RKO (cell line): ENCODE measurements around the gene CNOT2.
"Not testable (repeated sequence)": the region's sequence is repeated elsewhere in the genome, so short reads cannot be mapped to it uniquely, and the experiment has no call there.

ENCODE experiments used
- DNase-seq: peaks from one replicate; pipeline ENCODE4 v3.0.0-alpha.2; 2016; ENCODE audit warnings: low spot score

The CNOT2 gene

DNA sequence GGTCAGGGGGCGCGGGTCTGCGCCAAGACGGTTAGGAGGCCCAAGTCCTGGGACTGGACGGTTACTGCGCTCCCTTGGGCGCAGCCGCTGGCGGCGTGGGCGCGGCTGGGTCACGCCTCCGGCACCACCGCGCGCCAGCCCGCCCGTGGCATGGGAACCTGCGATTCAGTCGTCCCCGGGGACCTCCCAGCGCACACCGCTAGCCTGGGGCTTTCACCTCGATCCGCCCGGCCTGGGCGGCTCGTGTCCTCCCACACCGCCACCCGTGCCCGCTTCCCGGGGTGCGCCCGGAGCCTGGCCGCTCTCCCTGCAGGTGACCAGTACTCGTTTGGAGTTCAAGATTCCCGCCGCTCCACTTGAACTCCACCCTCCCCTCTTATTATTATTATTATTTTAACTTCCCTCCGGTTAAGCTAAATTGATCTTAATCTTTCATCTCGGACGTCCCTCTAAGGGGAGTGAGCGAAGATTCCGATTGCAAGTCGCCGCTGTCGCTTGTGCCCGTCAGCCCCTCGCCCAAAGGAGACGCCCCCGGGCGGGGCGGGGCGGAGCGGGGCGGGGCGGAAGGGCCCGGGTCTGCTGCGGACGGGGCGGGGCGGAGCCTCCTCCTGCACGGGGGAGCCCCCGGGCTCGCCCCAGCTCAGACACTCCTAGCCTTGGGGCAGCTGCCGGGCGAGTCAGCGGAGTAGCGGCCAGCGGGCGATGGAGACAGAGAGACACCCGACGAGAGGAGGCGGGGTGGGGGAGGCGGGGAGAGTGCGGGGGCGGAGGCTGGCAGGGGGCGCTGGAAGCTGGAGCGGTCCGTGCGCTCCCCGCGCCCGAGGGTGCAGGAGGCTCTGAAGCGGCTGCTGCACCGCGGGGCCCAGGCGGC lies 122.7 kb downstream of the CNOT2 start, which contains the start of gene KCNMB4:
KCNMB4 (plus strand) TSS at position 643 of the 871 bp plus-strand sequence. CDS start 445 bp downstream, outside the sequence.
- no peak for DNase-seq

DNA sequence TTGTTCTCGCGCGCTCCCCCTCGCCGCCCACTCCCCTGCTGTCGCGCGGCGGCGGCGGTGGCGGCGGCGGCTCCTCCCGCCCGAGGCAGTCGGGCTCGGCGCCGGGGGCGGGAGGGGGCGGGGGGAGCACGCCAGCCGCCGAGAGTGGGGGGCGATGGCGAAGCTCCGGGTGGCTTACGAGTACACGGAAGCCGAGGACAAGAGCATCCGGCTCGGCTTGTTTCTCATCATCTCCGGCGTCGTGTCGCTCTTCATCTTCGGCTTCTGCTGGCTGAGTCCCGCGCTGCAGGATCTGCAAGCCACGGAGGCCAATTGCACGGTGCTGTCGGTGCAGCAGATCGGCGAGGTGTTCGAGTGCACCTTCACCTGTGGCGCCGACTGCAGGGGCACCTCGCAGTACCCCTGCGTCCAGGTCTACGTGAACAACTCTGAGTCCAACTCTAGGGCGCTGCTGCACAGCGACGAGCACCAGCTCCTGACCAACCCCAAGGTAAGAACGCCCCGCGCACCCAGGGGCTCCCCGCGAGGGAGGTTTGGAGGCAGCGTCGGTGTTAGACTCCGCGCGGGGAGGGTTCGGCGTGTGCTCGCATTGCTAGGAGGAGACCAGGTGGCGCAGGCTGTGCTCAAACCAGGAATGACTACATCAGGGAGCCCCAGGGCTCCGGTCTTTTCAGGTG lies 123.5 kb downstream of the CNOT2 start:
- DNase-seq: no peak

DNA sequence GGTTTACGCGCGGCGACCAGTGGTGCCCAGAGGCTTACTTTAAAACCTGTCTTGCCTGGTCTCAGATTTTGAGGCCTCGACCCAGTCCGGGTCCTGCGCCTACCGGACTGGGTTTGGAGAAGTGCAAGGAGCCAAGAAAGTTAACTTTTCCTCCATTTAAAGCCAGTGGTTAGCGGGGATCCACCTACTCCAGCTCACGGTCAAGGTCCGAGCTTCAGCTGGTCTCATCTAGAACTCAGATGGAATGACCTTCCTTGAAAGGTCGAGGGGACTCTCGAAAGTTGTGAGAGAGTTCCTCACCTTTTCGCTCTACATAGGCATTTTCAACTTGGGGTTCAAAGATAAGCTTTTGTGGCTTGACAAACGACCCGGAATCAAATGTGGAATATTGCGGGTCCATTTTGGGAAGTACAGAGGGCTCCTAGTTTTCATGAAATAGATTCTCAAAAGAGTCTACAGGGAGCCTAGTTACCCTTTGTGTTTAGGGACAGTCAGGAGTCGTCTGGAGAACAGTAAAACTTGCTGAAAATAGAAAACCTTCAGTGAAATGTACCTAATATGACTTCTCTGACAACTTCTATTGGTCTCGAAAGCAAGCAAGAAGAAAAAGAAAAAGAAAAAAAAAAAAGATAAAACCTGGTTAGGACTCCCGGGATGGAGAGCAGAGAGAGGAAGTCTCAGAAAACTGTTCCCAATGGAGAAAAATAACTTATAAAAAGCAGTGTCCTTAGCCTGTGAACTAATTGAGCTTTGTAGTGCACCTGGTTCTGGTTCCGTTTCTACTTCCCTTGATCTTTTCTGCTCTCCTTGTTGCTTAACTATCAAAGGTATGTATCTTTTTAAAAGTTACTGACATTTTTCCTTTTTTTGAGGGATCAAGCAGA lies 124.3 kb downstream of the CNOT2 start:
- DNase-seq: no peak

DNA sequence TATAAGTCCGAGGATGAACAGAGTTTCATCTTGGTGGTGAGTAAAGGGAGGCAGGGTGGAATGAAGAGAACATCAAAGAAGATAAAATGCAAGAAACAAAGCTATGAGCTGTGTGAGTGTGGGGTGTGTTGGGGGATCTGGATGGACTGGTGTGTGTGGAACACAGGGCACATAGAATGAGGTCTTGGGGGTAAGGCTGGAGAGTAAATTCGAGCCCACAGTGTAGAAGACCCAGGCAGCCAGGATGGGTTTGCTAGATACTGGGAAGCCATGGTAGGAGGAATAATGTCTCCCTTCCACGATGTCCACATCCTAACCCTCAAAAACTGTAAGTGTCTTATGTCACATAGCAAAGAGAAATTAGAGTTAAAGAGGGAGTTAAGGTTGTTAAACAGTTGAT lies 129.6 kb downstream of the CNOT2 start:
- DNase-seq: no peak

DNA sequence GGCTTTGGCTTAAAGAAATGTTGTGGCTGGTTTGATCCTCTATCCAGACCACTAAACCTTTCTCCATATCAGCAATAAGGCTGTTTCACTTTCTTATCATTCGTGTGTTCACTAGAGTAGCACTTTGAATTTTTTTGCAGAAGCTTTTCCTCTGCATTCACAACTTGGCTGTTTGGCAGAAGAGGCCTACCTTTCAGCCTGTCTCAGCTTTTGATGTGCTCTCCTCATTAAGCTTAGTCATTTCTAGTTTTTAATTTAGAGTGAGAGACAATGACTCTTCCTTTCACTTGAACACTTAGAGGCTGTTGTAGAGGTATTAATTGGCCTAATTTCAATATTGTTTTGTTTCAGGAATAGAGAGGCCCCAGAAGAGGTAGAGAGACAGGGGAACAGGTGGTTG lies 136.6 kb downstream of the CNOT2 start:
- no peak for DNase-seq

DNA sequence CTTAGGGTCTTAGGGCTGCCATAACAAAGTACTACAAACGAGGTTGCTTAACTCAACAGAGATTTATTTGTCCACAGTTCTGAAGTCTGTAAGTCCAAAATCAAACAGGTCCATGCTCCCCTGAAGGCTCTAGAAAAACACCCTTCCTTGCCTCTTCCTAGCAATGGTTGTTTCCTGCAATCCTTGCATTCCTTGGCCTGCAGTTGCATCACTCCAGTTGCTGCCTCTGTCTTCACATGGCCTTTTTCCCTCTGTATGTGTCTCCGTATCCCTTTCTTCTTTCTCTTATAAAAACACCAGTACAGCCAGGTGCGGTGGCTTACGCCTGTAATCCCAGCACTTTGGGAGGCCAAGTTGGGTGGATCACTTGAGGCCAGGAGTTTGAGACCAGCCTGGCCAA lies 140.3 kb downstream of the CNOT2 start:
- no peak for DNase-seq

DNA sequence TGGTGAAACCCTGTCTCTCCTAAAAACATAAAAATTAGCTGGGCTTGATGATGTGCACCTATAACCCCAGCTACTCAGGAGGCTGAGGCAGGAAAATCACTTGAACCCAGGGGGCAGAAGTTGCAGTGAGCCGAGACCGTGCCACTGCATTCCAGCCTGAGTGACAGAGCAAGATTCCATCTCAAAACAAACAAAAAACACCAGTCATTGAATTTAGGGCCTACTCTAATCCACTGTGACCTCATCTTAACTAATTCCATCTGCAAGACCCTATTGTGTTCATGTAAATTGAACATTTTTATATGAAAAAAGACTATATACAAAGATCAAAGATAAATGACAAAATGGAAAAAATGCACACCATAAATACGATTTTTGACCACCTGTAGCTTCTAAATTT lies 140.7 kb downstream of the CNOT2 start:
- DNase-seq: no peak

DNA sequence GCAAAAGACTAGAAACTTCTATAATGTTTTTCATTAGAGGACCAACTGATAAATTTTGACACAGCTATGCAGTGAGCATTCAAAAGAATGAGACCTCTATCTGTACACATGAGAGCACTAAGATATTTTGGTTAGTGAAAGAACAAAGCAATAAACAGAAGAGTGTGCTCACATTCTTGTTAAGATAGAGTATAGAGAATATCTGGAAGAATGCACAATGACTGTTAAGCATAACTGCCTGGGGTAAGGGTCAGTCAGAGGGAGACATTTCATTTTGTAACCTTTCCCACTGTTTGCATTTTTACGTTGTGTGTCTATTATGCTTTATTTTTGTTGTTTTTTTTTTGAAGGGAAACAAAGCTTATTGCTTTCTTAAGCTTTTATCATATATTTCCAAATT lies 143.5 kb downstream of the CNOT2 start:
- DNase-seq: no peak

DNA sequence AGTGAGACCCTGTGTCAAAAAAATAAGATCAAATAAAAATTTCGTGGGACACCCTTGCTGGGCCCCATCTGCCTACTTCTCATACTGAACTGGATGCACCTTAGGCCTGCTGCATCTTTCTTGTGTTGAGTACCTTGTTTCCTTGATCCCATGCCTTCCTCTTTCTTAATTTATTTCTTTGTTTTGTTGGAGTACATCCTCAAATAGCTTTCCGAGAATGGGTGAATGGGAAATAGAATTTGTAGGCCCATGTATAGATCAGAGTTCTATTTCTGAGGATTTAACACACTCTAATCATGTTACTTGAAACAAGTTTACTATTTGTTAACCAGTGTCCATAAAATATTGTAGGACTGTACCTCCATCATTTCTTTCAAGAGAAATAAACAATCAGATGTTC lies 146.4 kb downstream of the CNOT2 start:
- no peak for DNase-seq

DNA sequence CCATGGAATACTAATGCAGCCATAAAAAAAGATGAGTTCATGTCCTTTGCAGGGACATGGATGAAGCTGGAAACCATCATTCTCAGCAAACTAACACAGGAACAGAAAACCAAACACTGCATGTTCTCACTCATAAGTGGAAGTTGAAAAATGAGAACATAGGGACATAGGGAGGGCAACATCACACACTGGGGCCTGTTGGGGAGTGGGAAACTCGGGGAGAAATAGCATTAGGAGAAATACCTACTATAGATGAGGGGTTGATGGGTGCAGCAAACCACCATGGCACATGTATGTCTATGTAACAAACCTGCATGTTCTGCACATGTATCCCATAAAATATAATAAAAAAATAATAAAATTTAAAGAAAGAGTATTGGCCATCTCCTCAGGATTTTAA lies 149.4 kb downstream of the CNOT2 start:
- not testable (repeated sequence) for DNase-seq

DNA sequence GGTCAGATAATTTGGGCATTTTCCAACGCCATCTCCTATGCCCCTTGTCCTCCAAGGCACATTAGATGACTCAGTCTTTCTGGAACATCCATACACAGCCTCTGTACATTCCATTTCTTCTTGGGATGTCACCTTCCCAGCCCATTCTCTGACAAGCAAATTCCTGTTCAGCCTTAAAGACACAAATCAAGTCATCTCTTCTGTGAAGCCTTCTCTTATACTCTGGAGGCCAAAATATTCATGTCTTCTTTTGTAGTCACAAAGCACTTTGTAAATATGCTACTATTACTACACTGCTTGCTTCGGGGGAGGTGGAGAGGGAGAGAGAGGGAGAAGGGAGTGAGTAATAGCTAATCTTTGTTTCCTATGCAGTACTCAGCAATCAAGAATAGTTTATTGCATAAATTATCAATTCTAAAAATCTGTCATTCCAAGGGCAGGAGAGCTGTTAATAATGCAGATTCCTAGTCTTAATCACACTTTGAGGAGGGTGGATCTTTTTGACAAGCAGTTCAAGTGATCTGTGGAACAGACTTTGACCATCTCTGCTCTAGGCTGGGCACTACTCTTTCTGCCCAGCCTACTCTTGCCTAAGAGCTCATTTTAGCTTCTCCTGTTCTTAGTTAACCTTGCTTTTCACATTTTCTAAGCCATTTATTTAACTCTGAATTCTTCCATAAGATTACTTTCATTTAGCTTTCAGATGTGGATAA lies 150.7 kb downstream of the CNOT2 start:
- DNase-seq: no peak

DNA sequence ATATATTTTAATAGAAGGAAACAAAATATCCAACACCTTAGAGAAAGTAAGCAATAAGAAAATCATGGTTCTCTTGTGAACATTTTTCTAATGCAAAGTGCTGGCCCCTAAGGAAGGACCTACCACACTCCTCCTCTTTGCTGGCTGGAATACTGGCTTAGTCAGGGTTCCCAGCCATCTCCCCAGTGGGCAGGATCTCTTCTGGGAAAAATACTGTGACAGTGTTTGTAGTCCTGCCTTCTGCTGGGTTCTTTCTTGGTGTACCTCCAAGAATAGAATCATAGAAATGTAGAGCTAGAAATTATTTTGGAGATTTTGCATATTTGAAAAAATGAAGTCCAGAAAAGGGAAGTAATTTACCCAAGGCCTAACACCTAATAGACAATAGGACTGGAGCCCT lies 154.8 kb downstream of the CNOT2 start:
- no peak for DNase-seq

DNA sequence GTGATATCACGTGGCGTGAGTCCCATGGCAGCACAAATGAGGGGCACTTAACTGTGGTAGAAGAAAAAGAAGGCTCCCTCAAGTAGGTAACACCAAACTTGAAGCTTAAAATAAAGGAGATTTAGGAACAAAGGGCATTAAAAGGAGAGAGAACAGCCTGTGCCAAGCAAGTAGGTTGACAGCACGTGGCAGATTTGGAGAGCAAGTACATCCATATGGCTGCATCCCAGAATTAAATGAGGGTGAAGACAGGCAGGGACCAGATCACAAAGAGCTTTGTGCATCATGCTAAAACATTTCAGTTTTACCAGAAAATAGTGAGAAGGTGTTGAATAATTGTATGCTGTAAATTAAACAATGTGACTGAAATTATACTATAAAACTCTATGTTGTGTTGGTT lies 155.6 kb downstream of the CNOT2 start:
- no peak for DNase-seq

DNA sequence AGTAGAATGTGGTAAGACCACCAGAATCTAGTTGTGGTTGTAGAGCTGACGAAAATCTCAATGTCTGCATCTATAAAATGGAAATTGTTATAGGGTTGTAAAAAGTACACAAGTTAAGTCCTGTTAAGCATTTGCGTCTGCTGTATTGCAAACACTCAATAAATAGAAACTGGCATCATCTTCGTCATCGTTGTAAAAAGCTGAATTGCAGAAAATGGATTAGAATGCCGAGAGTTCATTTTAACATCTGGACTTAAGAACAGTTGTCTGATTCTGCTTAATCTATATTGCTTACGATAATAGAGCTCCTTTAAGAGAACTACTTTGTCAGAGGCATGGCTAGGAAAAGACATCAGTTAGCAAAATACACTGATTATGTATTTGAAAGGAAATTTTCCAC lies 156.1 kb downstream of the CNOT2 start:
- no peak for DNase-seq

DNA sequence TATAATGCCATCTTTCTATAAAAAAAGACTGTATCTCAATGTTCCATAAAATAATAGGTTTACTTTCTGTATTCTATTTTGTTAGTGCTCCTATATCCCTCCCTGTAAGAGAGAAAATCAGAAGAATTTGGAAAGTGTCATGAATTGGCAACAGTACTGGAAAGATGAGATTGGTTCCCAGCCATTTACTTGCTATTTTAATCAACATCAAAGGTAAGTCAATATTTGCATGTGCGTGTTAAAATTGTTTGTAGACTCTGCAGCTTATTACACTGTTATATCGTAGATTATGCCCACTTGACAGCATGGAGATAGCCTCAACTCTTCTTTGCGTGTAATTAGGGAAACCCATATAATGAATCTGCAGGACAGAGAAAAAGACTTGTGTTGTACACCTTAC lies 156.9 kb downstream of the CNOT2 start:
- DNase-seq: no peak

DNA sequence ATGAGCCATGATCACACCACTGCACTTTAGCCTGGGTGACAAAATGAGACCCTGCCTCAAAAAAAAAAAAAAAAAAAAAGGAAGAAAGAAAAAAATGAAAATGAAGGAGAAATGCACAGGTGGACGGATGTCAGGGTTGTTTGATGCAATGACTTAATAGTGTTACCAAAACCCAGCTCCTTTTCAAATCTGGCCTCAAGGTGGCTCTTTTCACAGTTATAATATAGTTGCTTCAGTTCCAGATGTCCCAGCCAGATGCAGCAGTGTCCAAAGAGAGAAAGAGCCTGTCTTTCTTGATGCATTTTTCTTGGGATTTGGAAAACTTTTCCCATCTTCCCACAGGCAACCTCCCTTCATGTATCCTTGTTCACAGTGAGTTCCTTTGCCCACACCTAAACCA lies 159.4 kb downstream of the CNOT2 start:
- DNase-seq: peak; percentile 40

DNA sequence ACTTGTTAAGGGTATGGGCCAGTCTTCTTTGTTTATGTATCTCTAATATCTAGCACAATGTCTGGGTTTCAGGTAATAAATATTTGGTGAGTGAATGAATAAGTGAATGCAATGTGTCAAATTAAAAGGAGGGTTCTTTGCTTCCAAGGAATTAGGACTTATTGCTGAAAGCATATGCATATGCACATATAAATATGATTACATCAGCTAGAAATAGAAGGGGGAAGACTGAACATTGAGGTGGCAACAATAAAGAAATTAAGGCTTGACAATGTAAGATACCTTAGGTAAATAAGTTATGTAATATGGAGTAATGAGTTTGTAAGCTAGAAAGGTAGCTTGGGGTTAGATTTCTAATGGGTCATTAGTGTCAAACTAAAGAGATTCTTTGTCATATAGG lies 160.6 kb downstream of the CNOT2 start:
- DNase-seq: no peak
